ENCODE measurements around the gene RTN4. TPM values are rescaled to one million over a fixed set of nuclear protein-coding genes. Genes with fewer than 3 reads are reported as not detected.
"Not testable (repeated sequence)": the region's sequence is repeated elsewhere in the genome, so short reads cannot be mapped to it uniquely, and the experiment has no call there.

RTN4 gene
- total RNA-seq, 1 donor from 2014 or later: 86.9 TPM

DNA sequence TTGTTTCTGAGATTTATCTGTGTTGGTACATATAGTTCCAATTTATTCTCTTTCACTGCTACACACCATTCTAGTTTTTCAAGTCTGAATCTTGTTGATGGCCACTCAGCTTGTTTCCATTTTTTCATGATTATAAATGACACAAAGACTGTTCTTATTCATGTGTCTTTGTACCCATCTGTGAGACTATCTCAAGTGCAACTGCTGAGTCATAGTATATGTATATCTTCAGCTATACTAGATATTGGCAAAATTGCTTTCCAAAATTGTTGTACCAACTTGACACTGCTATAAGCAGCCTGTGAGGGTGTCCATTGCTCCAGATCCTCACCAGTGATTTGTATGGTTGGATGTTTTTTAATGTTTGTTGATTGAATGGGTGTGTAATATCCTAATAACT is 37.2 kb upstream of the RTN4 start:
- Mint-ChIP-seq H3K4me1 (peaks cover 4% of the 10 kb centered on the region), H3K27ac (no peak overlapping the region), H3K27me3 (no peaks in the 10 kb centered on the region), H3K9me3 (peaks cover 7% of the 10 kb centered on the region), H3K36me3 (ENCODE audit: low read depth) (no peaks in the 10 kb centered on the region), H3K4me3 (no peak overlapping the region)
- no peak for DNase-seq
- intact Hi-C loops (cut with micrococcal nuclease): no loop called here

DNA sequence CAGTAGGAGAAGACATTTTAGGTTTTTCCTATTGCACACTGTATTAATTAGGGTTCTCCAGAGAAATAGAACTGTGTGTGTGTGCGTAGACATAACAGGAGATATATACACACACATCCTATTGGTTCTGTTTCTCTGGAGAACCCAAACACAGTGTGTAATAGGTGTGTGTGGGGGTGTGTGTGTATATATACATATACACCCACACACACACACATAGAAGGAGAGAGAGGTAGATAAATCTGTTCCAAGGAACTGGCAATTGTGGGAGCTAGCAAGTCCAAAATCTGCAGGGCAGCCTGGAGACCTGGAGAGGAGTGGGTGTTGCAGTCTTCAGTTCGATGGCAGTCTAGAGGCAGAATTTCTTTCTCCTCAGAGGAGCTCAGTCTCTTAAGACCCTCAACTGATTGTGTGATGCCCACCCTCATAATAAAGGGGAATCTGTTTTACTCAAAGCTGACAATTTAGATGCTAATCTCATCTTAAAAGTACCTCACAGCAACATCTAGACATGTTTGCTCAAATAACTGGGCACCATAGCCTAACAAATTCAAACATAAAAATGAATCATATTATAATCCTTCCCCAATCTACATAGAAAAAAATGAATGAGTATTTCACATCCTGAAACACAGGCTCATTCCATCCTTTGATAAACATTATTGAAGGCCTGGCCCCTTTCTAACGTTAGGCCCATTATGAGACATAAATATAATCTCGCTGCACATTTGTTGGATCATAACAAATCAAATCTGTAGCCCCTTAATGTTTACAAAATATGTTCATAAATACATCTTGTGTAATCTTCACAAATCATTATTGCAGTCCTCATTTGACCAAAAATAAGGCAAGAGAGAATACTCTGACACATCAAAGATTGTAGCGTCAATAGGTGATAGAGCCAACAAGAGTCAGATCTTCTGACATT is 35.1 kb upstream of the RTN4 start:
- Mint-ChIP-seq H3K27me3 (peaks cover 2% of the 10 kb centered on the region), H3K27ac (no peak overlapping the region), H3K36me3 (ENCODE audit: low read depth) (no peaks in the 10 kb centered on the region), H3K4me3 (no peak overlapping the region), H3K9me3 (peaks cover 6% of the 10 kb centered on the region), H3K4me1 (no peaks in the 10 kb centered on the region)
- intact Hi-C loops (cut with micrococcal nuclease): no loop called here
- no peak for DNase-seq

DNA sequence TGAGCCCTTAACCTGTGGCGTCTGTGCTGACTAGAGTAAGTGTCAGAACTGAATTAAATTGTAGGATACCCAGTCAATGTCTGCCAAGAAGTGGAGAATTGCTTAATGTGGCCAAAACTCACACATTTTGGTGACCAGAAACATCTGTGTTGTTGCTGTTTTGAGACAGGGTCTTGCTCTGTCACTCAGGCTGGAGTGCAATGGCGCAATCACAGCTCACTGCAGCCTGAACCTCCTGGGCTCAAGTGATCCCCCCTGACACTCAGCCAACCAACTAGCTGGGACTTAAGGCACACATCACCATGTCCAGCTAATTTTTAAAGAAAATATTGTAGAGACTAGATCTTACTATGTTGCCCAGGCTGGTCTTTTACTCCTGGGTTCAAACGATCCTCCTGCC is 34.4 kb upstream of the RTN4 start:
- no peak for DNase-seq
- intact Hi-C loops (cut with micrococcal nuclease): no loop called here
- H3K9me3 Mint-ChIP-seq: peaks cover 9% of the 10 kb centered on the region
- peaks cover 2% of the 10 kb centered on the region for H3K27me3 Mint-ChIP-seq
- no peak overlapping the region for H3K4me3 Mint-ChIP-seq
- no peaks in the 10 kb centered on the region for H3K4me1 Mint-ChIP-seq
- H3K27ac Mint-ChIP-seq: no peak overlapping the region
- H3K36me3 Mint-ChIP-seq (ENCODE audit: low read depth): no peaks in the 10 kb centered on the region

DNA sequence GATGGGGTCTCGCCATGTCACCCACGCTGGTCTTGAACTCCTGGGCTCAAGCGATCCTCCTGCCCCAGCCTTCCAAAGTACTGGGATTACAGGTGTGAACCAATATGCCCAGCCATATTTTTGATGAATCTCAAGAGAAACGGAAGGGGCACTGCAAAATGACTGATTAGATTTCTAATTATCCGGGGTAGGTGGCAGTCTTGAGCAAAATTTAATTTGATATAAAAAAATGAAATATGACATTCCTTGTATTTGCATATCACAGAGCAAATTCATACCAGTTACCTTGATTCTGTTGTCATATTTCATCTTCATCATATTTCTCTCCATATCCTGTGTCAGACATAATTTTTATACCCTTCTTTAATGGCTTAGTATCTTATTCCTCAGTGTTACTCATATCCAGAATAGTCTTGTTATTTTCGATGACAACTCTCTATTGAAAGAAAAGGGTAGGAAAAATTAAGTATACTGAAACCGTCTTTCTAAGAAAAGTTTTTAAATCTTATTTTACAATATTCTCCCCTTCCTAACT is 30.0 kb upstream of the RTN4 start:
- Mint-ChIP-seq H3K36me3 (ENCODE audit: low read depth) (no peaks in the 10 kb centered on the region), H3K4me3 (no peak overlapping the region), H3K27ac (no peak overlapping the region), H3K9me3 (peaks cover 23% of the 10 kb centered on the region), H3K4me1 (no peaks in the 10 kb centered on the region), H3K27me3 (peaks cover 10% of the 10 kb centered on the region)
- intact Hi-C loops (cut with micrococcal nuclease): no loop called here
- DNase-seq: no peak

DNA sequence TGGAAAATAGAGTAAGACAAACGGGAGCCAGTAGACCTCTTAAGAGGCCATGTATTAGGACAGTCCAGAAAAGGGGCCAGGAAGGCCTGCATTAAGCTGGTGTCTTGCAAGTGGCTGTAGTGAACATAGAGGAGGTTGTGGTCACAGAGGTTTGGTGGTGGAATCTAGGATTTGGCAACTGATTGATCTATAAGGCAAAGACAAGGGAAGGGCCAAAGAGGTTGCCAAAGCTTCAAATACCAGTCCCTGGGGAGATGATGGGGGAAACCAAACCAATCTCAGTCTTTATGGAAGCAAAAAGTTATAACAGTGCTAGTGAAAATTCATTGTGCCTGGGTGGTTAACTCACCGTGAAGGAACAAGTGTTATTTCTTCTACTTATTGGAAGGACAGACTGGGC is 28.7 kb upstream of the RTN4 start:
- intact Hi-C loops (cut with micrococcal nuclease): no loop called here
- Mint-ChIP-seq H3K27me3 (peaks cover 12% of the 10 kb centered on the region), H3K4me1 (no peaks in the 10 kb centered on the region), H3K4me3 (no peak overlapping the region), H3K9me3 (peaks cover 23% of the 10 kb centered on the region), H3K27ac (no peak overlapping the region), H3K36me3 (ENCODE audit: low read depth) (no peaks in the 10 kb centered on the region)
- DNase-seq: no peak

DNA sequence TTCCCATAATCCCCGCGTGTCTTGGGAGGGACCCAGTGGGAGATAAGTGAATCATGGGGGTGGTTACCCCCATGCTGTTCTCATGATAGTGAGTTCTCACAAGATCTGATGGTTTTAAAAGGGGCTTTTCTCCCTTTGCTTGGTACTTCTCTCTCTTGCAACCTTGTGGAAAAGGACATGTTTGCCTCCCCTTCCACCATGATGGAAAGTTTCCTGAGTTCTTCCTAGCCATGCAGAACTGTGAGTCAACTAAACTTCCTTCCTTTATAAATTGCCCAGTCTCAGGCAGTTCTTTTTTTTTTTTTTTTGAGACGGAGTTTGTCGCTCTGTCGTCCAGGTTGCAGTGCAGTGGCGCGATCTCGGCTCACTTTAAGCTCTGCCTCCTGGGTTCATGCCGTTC is 26.5 kb upstream of the RTN4 start:
- Mint-ChIP-seq H3K9me3 (peaks cover 20% of the 10 kb centered on the region), H3K4me1 (no peaks in the 10 kb centered on the region), H3K27me3 (peaks cover 12% of the 10 kb centered on the region), H3K36me3 (ENCODE audit: low read depth) (no peaks in the 10 kb centered on the region), H3K4me3 (no peak overlapping the region), H3K27ac (no peak overlapping the region)
- no peak for DNase-seq
- intact Hi-C loops (cut with micrococcal nuclease): no loop called here

DNA sequence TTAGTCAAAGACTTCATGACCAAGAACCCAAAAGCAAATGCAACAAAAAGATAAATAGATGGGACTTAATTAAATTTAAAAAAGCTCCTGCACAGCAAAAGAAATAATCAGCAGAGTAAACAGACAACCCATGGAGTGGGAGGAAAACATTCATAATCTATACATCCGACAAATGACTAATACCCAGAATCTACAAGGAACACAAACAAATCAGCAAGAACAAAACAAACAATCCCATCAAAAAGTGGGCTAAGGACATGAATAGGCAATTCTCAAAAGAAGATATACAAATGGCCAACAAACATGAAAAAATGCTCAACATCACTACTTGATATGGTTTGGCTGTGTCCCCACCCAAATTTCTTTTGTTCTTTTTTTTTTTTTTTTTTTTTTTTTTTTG is 25.8 kb upstream of the RTN4 start:
- Mint-ChIP-seq H3K27me3 (peaks cover 12% of the 10 kb centered on the region), H3K9me3 (peaks cover 20% of the 10 kb centered on the region)
- DNase-seq; H3K4me3 Mint-ChIP-seq; H3K27ac Mint-ChIP-seq; H3K36me3 Mint-ChIP-seq (ENCODE audit: low read depth); intact Hi-C loops (cut with micrococcal nuclease); H3K4me1 Mint-ChIP-seq: not testable (repeated sequence)

DNA sequence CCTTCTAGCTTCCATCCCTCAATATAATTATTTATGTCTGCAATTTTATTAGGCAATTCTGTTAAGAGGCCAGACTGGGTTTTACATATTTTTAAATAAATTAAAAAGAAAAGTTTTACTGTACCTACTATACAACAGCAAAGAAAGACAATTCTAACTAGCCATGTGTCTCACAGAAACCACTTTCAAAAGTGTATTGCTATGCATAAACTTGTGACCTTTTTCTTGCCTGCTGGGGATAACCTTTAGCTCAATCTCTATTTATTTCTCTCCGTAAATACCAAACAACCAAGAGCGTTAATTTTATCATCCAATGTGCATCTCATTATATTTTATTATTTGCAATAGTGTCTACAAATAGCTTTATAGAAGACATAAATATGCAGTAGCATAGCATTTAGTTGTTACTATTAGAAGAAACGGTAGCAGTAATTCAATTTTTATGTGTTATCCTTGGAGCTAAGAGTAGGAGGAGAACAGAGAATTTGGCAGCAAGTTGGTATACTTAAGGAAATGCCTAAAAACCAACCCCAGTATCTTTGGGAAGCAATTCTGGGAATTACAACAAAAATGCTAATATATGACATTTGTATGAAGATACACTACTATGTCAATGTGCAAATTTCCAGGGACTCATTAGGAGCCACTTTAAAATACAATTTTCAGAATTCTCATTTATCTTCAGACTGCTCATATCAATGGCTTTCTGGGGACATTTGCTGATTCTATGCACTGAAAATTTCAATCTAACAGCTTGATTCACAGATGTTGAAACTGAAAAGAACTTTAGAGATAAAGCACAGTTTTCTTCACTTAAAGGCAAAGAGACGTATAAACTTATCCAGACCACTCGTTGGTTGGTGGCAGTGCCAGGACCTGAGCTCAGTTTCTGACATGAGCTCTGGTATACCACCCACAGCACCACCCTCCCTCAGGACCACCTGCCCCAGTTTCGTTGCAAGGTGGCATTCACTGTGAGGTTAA is 23.0 kb upstream of the RTN4 start:
- no peak for DNase-seq
- Mint-ChIP-seq H3K27ac (no peak overlapping the region), H3K27me3 (peaks cover 11% of the 10 kb centered on the region), H3K4me3 (no peak overlapping the region), H3K36me3 (ENCODE audit: low read depth) (no peaks in the 10 kb centered on the region), H3K4me1 (no peaks in the 10 kb centered on the region), H3K9me3 (peaks cover 8% of the 10 kb centered on the region)
- intact Hi-C loops (cut with micrococcal nuclease): no loop called here

DNA sequence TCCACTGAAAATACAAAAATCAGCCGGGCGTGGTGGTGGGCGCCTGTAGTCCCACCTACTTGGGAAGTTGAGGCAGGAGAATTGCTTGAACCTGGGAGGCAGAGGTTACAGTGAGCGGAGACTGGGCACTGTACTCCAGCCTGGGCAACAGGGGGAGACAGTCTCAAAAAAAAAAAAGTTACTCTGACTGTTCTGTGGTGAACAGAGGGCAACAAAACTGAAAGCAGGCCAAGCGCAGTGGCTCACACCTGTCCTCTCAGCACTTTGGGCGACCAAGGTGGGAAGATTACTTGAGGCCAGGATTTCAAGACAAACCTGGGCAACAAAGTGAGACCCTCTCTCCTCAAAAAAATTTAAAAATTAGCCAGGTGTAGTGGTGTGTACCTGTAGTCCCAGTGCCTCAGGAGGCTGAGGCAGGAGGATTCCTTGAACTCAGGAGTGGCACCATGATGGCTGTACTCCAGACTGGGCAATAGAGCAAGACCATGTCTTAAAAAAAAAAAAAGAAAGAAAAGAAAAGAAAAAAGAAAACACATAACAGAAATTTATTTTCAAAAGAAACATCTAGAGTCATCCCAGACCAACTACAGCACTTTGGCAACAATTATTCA is 13.6 kb upstream of the RTN4 start:
- Mint-ChIP-seq H3K27me3 (no peaks in the 10 kb centered on the region), H3K9me3 (no peaks in the 10 kb centered on the region), H3K36me3 (ENCODE audit: low read depth) (no peaks in the 10 kb centered on the region), H3K4me1 (peaks cover 2% of the 10 kb centered on the region), H3K4me3 (no peak overlapping the region), H3K27ac (no peak overlapping the region)
- intact Hi-C loops (cut with micrococcal nuclease): no loop called here
- DNase-seq: no peak

DNA sequence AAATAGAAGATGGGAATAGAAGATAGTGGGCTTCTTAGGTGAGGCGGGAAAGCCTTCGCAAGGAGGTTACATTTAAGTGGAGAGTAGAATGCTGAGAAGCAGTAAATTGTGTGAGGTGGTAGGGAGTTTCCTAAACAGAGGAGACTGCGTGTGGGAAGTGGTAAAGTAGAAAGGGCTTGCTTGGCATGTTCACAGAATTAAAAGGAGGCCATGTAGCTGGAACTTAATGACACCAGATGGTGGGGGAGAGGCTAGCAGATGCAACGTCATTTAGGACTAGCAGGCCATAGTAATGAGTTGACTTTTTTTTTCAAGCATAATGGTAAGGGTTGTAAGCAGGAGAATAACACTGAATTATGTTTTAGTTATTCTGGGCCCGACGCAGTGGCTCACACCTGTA is 13.0 kb upstream of the RTN4 start:
- DNase-seq: no peak
- H3K9me3 Mint-ChIP-seq: no peaks in the 10 kb centered on the region
- H3K27ac Mint-ChIP-seq: no peak overlapping the region
- no peaks in the 10 kb centered on the region for H3K36me3 Mint-ChIP-seq (ENCODE audit: low read depth)
- no peaks in the 10 kb centered on the region for H3K27me3 Mint-ChIP-seq
- no peak overlapping the region for H3K4me3 Mint-ChIP-seq
- H3K4me1 Mint-ChIP-seq: peaks cover 2% of the 10 kb centered on the region
- intact Hi-C loops (cut with micrococcal nuclease): no loop called here

DNA sequence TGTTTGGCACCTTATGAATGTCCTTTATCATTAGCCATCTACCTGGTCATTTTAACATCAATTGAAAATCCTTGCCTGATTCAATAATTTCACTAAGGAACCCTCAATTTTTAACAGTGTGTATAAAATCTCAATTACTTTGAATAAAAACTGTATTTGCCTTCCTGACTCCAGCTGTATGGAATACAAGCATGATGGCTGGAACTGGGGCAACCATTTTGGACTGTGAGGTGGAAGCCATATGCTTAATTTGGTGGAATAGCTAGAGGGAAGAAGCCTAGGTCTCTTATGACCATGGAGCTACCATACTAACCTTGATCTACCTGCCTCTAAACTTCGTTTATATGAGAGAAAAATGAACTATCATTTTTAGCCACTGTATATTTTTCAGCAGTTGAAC is 12.5 kb upstream of the RTN4 start:
- no peaks in the 10 kb centered on the region for H3K9me3 Mint-ChIP-seq
- DNase-seq: no peak
- peaks cover 2% of the 10 kb centered on the region for H3K4me1 Mint-ChIP-seq
- intact Hi-C loops (cut with micrococcal nuclease): no loop called here
- no peaks in the 10 kb centered on the region for H3K36me3 Mint-ChIP-seq (ENCODE audit: low read depth)
- H3K27me3 Mint-ChIP-seq: no peaks in the 10 kb centered on the region
- no peak overlapping the region for H3K4me3 Mint-ChIP-seq
- H3K27ac Mint-ChIP-seq: no peak overlapping the region

DNA sequence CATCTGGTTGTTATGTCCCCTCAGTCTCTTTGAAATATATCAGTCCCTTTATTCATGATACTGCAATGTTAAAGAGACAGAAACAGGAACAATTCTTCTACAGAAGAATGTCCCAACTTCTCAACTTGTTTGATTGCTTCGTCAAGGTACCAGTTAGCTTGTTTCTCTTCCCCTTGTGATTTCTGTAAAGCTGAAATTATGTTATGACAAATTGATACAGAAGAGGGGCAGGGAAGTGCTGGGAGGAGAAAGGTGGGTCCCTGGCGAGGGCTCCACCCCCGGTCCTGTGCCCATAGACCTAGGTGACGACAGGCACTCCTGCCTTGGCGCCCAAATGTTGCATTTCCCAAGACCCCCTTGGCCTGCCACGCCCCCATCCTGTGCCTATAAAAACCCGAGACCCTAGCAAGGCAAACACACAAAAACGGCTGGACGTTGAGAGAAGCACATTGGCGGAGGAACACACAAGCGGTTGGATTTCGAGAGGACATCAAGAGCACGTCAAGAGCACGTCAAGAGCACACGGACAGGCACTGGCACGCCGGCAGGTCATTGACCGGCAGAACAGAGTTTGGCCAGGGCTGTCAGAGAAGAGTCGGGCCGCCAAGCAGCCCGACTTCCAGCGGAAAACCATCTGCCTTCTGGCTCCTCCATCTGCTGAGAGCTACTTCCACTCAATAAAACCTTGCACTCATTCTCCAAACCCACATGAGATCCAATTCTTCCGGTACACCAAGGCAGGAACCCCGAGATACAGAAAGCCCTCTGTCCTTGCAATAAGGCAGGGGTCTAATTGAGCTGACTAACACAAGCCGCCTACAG is 11.5 kb upstream of the RTN4 start:
- Mint-ChIP-seq H3K36me3 (ENCODE audit: low read depth) (no peaks in the 10 kb centered on the region), H3K4me1 (peaks cover 2% of the 10 kb centered on the region), H3K27ac (no peak overlapping the region), H3K4me3 (no peak overlapping the region), H3K27me3 (no peaks in the 10 kb centered on the region), H3K9me3 (no peaks in the 10 kb centered on the region)
- no peak for DNase-seq
- intact Hi-C loops (cut with micrococcal nuclease): no loop called here

DNA sequence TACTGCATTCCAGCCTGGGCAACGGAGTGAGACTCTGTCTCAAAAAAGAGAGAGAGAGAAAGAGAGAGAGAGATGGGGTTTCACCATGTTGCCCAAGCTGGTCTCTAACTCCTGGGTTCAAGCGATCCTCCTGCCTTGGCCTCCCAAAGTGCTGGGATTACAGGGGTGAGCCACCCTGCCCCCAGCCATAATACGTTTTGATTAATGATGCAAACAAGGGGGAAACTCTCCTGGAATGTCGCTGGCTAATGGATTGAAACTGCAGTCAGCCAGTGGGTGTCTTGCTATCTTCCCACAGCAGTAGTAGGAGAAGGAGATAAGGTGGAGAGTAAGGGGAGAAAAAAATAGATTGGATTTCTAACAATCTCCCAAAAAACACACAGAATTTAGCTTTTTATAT is 9.5 kb upstream of the RTN4 start:
- Mint-ChIP-seq H3K4me1 (peaks cover 4% of the 10 kb centered on the region), H3K4me3 (no peak overlapping the region)
- intact Hi-C loops (cut with micrococcal nuclease): no loop called here

More for the DNA sequence above, 9.5 kb upstream of the RTN4 start:
- H3K27ac Mint-ChIP-seq: no peak overlapping the region
- no peak for DNase-seq
- H3K27me3 Mint-ChIP-seq: no peaks in the 10 kb centered on the region
- no peaks in the 10 kb centered on the region for H3K9me3 Mint-ChIP-seq
- no peaks in the 10 kb centered on the region for H3K36me3 Mint-ChIP-seq (ENCODE audit: low read depth)

All from activated CD4-positive, alpha-beta T cell treated with anti-CD3 and anti-CD28 coated beads, Interleukin-2, amount 10 ng/mL, durations not matched to agents 24 days and 14 days (primary cell).